Fibroblast of lung (primary cell): ENCODE measurements around the gene ADAM29.

Experiments
- EZH2 ChIP-seq: IDR thresholded peaks from 2 replicates; pipeline ENCODE4 v1.5.1; 2012; ENCODE audit warnings: low read length, control low read depth, mild to moderate bottlenecking; ENCODE audit errors: missing control alignments
- TF ChIP-seq, protein P1 (sequence below), 2 donors: IDR thresholded peaks in 1 of 2; conservative IDR thresholded peaks in 1 of 2; 1 replicate in 1 of 2; 2 replicates in 1 of 2; pipeline ENCODE4 v1.5.1; 2011 to 2012; ENCODE audit warnings: low read length in 2 of 2, control low read depth in 1 of 2, inconsistent platforms in 1 of 2, low read depth in 1 of 2, mild to moderate bottlenecking in 1 of 2

DNA sequence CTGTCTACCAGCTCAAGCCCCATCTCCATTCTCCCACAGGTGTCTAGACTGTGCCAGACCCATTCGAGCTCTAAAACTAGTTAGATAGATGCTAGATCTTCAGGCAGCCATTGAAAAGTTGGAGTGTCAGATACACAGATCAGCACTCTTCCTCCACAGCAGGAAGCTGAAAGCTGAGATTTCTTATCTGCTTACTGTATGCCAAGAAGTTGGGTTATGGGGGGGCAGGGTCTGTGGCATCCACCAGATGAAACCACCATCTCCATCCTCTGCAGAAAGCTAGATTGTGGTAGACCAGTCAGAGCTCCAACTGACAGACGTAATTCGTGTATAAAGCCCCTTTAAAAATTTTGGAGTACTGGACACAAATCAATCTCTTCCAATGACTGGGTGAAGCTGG lies 54.8 kb downstream of the ADAM29 start:
- TF ChIP-seq, protein P1, sequence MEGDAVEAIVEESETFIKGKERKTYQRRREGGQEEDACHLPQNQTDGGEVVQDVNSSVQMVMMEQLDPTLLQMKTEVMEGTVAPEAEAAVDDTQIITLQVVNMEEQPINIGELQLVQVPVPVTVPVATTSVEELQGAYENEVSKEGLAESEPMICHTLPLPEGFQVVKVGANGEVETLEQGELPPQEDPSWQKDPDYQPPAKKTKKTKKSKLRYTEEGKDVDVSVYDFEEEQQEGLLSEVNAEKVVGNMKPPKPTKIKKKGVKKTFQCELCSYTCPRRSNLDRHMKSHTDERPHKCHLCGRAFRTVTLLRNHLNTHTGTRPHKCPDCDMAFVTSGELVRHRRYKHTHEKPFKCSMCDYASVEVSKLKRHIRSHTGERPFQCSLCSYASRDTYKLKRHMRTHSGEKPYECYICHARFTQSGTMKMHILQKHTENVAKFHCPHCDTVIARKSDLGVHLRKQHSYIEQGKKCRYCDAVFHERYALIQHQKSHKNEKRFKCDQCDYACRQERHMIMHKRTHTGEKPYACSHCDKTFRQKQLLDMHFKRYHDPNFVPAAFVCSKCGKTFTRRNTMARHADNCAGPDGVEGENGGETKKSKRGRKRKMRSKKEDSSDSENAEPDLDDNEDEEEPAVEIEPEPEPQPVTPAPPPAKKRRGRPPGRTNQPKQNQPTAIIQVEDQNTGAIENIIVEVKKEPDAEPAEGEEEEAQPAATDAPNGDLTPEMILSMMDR (conservative IDR thresholded peaks at IDR 0.05 in 1 of 2, IDR thresholded peaks at IDR 0.05 in 1 of 2; ENCODE audit: low read depth in 1 of 2, low read length in 2 of 2): no peak
- TF ChIP-seq EZH2: no peak
